Mucosa of stomach (tissue), 1 donor: Measurements from ENCODE around the gene ARHGEF26.

ENCODE experiments used
- H3K27me3 ChIP-seq: one replicate; pipeline ENCODE4 v1.7.0; 2013; ENCODE audit warnings: mild to moderate bottlenecking, low read length; ENCODE audit not compliant: control insufficient read depth, insufficient read depth
- H3K36me3 ChIP-seq: one replicate; pipeline ENCODE4 v1.7.0; 2013; ENCODE audit warnings: low read length; ENCODE audit not compliant: control insufficient read depth, insufficient read depth
- H3K4me1 ChIP-seq: one replicate; pipeline ENCODE4 v1.7.0; 2013; ENCODE audit warnings: mild to moderate bottlenecking, low read length; ENCODE audit not compliant: control insufficient read depth, insufficient read depth
- H3K4me3 ChIP-seq: one replicate; pipeline ENCODE4 v1.7.0; 2013; ENCODE audit warnings: low read length
- H3K9ac ChIP-seq: one replicate; pipeline ENCODE4 v1.7.0; 2013; ENCODE audit warnings: mild to moderate bottlenecking, low read length, moderate library complexity
- H3K9me3 ChIP-seq: one replicate; pipeline ENCODE4 v1.7.0; 2013; ENCODE audit warnings: mild to moderate bottlenecking, low read length, moderate library complexity; ENCODE audit not compliant: control insufficient read depth
- donor health status: Pancreatic carcinoma.

ARHGEF26 gene

DNA sequence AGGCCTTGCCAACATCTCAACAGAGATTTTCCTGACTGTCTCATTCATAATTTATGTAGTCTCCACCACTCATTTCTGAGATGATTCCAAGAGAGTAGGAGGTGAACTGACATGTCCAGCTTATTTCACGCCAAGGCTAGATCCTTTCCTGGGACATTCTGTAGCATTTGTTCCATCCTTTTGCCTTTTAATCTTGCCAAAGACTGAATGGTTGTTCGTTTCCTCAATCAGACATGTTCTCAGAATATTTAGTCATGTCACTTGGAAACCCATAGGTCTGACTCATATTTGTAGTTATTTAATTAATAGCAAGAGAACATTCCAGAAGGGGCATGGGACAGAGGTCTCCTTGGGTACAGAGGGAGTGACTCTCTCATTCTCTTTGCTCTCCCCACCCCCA lies 122.2 kb downstream of the ARHGEF26 start:
- Histone ChIP-seq H3K9me3 (no peaks in the 10 kb centered on the region), H3K36me3 (no peaks in the 10 kb centered on the region), H3K9ac (no peak overlapping the region), H3K27me3 (no peaks in the 10 kb centered on the region), H3K4me3 (no peak overlapping the region), H3K4me1 (no peaks in the 10 kb centered on the region)

DNA sequence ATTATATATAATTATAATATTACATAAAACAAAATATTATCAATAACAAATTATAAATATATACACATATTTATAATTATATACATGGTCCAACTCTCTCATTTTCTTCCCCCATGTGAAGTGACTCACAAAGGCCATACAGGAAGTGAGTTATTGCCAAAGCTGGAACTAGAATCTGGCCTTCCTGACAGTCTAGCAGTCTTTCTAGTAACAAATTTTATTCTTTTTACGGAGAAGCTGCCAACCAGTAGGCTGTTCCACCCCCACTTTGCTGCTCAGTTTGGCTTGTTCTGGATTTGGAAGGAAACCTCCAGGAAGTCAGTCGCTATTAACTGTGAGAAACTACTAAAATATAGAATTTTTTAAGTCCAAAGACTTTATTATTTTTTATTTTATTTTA lies 123.5 kb downstream of the ARHGEF26 start:
- no peaks in the 10 kb centered on the region for H3K27me3 ChIP-seq
- no peaks in the 10 kb centered on the region for H3K36me3 ChIP-seq
- no peak overlapping the region for H3K4me3 ChIP-seq
- no peak overlapping the region for H3K9ac ChIP-seq
- H3K9me3 ChIP-seq = no peaks in the 10 kb centered on the region
- no peaks in the 10 kb centered on the region for H3K4me1 ChIP-seq

DNA sequence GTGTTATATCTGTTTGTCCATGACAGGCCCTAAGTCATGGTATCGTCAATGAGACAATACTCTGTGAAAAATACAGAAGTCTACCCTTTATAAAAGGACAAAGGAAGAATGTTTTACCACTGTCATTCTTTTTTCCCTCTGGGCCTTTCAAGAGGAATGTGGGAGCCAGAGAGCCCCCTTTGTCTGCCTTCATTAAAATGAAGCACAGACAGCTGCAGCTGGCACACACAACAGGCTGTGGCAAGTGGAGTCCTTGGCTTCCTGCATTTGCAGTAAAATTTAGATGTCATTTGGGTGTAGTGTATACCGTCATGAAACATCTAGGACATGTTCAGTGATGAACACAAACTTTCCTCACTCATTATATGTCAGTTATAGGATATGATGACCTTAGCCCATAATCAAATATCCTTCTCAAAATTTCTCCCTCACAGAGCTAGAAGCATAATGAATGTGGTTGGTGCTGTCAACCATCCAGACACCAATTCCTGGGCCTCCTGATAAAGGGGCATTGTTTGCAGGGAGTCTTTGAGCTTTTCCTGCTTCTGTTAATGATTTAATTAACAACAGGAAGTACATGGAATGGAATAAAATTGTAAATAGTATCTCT lies 126.7 kb downstream of the ARHGEF26 start:
- no peaks in the 10 kb centered on the region for H3K4me1 ChIP-seq
- no peak overlapping the region for H3K4me3 ChIP-seq
- no peaks in the 10 kb centered on the region for H3K9me3 ChIP-seq
- no peaks in the 10 kb centered on the region for H3K27me3 ChIP-seq
- H3K36me3 ChIP-seq = no peaks in the 10 kb centered on the region
- no peak overlapping the region for H3K9ac ChIP-seq

DNA sequence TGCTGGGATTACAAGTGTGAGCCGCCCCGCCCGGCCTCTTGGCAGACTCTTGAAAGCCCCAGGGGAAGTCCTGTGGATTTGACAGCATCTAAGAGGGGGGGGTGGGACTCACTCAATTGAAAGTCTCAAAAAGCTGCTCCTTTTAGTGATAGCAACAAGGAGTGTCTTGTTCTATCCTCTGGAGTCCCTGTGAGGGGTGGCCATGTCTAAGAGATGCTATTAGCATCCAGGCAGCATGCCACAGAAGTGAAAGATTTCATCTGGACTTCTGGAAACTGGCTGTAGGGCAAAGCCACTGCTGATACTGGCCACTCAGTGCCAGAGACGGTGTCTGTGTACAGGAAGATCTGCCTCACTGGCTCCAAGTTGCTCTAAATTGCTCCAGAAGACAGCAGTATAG lies 129.1 kb downstream of the ARHGEF26 start:
- H3K36me3 ChIP-seq = no peaks in the 10 kb centered on the region
- H3K4me1 ChIP-seq = no peaks in the 10 kb centered on the region
- no peak overlapping the region for H3K9ac ChIP-seq
- no peak overlapping the region for H3K4me3 ChIP-seq
- no peaks in the 10 kb centered on the region for H3K27me3 ChIP-seq
- H3K9me3 ChIP-seq = no peaks in the 10 kb centered on the region

DNA sequence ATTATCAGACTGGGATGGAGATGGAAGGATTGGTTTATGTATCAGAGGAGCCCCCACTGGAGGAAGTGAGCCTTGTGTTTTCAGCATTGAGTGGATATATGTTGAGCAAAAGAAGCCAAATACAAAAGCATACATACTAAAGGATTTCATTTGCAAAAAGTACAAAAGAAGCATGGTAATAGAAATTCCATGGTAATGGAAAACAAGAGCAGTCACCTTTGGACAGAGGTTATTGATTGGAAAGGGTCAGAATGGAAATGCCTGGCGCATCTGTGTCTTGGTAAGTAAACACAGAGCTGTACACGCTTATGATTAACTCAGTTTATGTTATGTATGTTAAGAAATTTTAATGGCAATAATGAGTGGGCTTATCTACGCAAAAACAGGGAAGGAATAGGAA lies 130.4 kb downstream of the ARHGEF26 start:
- H3K4me3 ChIP-seq = no peak overlapping the region
- no peaks in the 10 kb centered on the region for H3K4me1 ChIP-seq
- H3K9ac ChIP-seq = no peak overlapping the region
- H3K9me3 ChIP-seq = no peaks in the 10 kb centered on the region
- no peaks in the 10 kb centered on the region for H3K36me3 ChIP-seq
- no peaks in the 10 kb centered on the region for H3K27me3 ChIP-seq

DNA sequence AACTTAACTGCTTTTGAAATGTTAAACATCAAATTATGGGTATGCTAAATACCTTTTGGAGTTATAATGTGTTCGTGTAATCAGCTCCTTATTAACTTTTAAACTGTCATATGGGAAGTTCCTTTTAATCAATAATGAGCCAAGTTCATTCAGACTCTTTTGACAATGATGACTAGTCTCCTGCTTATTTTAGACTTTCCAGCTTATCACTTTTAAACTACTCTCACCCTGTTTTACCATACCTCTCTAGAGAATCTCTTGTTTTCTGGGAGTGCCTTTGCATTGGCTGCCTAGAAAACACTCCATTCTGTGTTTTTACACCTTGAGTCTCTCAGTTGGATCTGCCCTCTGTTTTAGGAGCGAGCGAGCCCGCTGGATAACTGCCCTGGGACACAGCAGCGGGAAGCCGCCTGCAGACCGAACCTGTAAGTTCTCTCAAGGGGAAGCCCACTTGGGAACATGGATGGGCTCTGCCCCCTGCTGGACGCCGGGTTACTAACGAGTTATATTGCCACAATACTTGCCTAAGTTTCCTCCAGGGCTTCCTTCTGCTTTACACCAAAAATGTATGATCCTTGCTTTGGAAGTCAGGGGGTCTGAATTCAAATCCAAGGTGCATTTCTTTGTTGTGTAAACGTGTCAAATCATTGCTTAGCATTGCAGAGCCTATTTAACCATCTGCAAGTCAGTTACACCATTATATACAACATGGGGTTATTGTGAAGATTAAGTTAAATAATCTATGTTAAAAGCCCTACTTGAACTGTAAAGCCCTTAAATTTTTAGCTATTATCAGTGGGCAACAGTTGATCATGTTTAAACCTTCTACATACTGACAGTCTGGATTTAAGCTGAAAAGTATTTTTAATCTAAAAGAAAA lies 131.8 kb downstream of the ARHGEF26 start:
- Histone ChIP-seq H3K9ac (no peak overlapping the region), H3K9me3 (no peaks in the 10 kb centered on the region), H3K4me1 (no peaks in the 10 kb centered on the region), H3K27me3 (no peaks in the 10 kb centered on the region), H3K4me3 (no peak overlapping the region), H3K36me3 (no peaks in the 10 kb centered on the region)

DNA sequence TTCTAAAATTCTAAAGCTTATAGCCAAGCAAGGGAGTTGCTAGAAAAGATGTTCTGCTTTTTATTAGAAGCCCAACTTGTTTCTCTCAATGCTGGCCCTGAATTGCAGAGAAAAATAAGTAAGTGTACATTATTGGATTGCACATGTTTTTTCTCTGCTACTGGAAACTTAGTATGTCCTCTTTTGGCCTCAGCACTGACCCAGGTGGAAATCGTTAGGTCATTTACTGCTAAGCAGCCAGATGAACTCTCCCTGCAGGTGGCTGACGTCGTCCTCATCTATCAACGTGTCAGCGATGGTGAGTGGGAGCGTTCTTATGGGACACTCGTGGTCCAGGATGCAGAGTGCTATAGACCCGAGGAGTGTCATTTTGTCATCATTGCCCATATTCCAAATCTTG lies 133.3 kb downstream of the ARHGEF26 start:
- Histone ChIP-seq H3K4me1 (no peaks in the 10 kb centered on the region), H3K9ac (no peak overlapping the region), H3K27me3 (no peaks in the 10 kb centered on the region), H3K9me3 (no peaks in the 10 kb centered on the region), H3K36me3 (no peaks in the 10 kb centered on the region), H3K4me3 (no peak overlapping the region)

DNA sequence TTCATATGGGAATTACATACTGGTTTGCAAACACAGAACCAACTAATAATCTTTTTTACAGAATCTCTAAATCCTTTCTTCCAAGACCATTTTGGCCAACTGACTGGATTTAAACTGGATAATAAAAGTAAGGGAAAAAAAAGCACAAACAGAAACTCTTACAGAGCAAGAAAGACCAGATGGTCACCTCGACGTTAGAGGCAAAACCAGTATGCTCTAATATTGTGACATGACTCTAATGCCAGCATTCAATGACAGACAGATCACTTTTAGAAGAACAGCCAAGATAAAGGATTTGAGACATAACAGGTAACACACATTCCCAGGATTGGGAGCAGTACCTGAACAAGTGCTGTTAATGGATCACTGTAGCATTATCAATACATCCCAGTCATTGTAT lies 152.2 kb downstream of the ARHGEF26 start:
- H3K4me3 ChIP-seq = no peak overlapping the region
- no peaks in the 10 kb centered on the region for H3K9me3 ChIP-seq
- no peak overlapping the region for H3K9ac ChIP-seq
- no peaks in the 10 kb centered on the region for H3K27me3 ChIP-seq
- H3K36me3 ChIP-seq = peaks cover 3% of the 10 kb centered on the region
- no peaks in the 10 kb centered on the region for H3K4me1 ChIP-seq

DNA sequence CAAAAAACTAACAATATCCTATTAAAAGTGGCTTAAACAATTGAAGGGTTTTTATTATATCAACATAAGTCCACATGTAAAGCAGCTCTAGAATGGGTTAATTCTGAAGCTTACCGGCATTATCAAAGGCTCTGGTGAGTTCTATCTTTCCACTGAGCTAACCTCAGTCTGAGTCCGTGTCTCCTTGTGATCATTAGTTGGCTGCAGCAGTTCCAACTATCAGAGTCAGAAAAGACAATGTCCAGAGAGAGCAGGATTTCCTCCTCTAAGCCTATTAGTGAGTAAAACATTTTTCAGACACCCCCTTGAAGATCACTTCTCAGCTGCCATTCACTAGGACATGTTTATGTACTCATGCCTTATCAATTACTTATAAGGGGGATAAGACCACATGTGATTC lies 153.2 kb downstream of the ARHGEF26 start:
- H3K9ac ChIP-seq = no peak overlapping the region
- peaks cover 3% of the 10 kb centered on the region for H3K36me3 ChIP-seq
- no peak overlapping the region for H3K4me3 ChIP-seq
- H3K27me3 ChIP-seq = no peaks in the 10 kb centered on the region
- no peaks in the 10 kb centered on the region for H3K4me1 ChIP-seq
- H3K9me3 ChIP-seq = no peaks in the 10 kb centered on the region

DNA sequence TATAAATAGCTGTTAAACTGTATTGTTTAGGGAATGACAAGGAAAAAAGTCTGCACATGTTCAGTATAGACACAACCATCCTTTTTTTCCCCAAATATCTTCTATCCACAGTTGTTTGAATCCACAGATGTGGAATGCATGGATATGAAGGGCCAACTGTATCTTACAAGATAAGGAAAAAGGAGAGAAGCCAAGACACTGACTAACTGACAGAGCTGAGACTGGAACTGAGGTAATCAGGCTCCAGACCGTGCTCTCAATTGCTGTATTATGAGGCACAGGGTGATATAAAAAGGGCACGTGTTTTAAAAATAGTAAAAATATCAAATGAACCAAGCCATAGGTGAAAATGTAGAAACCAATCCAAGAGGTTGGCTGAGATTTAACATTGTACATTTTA lies 154.1 kb downstream of the ARHGEF26 start:
- no peak overlapping the region for H3K9ac ChIP-seq
- H3K4me1 ChIP-seq = no peaks in the 10 kb centered on the region
- H3K36me3 ChIP-seq = peaks cover 3% of the 10 kb centered on the region
- H3K9me3 ChIP-seq = no peaks in the 10 kb centered on the region
- no peaks in the 10 kb centered on the region for H3K27me3 ChIP-seq
- no peak overlapping the region for H3K4me3 ChIP-seq

DNA sequence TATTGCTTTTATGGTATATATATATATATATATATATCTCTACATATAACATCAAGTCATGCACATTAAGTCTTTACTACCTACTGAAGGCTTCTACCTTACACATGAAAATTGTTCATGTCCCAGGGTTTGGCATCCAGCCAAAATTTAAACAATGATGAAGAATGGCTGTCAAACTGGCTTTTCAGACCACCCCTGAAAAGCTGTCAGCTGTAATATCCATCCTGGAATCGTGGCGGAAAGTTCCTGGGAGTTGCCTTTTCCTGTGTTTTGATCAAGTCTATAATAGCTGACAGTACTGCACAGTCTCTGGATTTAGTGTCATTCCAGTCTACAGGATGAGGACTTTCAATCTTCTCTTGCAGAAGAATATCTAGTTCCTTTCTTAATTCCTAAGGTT lies 154.8 kb downstream of the ARHGEF26 start:
- Histone ChIP-seq H3K4me1 (peaks cover 4% of the 10 kb centered on the region), H3K27me3 (no peaks in the 10 kb centered on the region), H3K9me3 (no peaks in the 10 kb centered on the region), H3K36me3 (peaks cover 3% of the 10 kb centered on the region), H3K9ac (no peak overlapping the region), H3K4me3 (no peak overlapping the region)

DNA sequence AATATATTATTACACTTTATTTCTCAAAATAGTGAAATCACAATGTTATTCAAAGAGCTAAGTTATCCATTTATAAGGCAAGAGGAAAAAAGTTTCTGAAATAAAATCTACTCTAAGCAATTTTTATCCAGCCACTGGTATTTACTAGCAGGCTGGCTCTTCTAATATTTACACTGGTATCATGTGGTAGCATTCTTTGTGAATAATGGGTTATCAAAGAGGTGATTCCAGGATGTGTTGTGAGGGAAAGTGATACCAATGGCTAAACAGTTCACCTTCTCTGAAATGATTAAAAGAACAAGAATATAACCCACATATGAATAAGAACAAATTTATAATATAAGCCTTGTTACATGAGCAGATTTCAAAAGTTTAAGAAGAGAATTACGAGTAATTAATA lies 159.0 kb downstream of the ARHGEF26 start:
- Histone ChIP-seq H3K4me1 (peaks cover 4% of the 10 kb centered on the region), H3K4me3 (no peak overlapping the region), H3K9me3 (no peaks in the 10 kb centered on the region), H3K36me3 (no peaks in the 10 kb centered on the region), H3K27me3 (no peaks in the 10 kb centered on the region), H3K9ac (no peak overlapping the region)
